Activated naive CD4-positive, alpha-beta T cell (primary cell): ENCODE results near the gene BIRC2.
A peak's percentile ranks its signal among the peaks of the same experiment; 100 is the strongest.

Experiments used
- DNase-seq, 4 experiments: peaks; one replicate each; lab custom pipeline; 2025; lab: John Stamatoyannopoulos, UW

BIRC2 gene

GRCh38 chr11:102346748-102347461 lies at the start of gene BIRC2:
Gene BIRC2, plus strand, starts transcription at chr11:102347214. Its CDS starts 2,641 bp downstream, at chr11:102349855.
- peak; percentile 77 to 96 (median 87) for DNase-seq

DNA sequence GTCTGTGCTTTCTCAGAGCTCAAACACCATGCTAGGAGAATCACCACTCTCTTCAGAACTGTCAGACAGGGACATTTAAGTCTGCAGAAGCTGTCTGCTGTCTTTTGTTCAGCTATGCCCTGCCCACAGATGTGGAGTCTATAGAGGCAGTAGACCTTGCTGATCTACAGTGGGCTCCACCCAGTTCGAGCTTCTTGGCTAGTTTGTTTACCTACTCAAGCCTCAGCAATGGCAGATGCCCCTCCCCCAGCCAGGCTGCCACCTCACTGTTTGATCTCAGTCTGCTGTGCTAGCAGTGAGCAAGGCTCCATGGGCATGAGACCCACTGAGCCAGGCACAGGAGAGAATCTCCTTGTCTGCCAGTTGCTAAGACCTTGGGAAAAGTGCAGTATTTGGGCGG lies 46.2 kb upstream of the BIRC2 start:
- peak in 2 of 4 experiments; percentile 38 to 47 for DNase-seq

DNA sequence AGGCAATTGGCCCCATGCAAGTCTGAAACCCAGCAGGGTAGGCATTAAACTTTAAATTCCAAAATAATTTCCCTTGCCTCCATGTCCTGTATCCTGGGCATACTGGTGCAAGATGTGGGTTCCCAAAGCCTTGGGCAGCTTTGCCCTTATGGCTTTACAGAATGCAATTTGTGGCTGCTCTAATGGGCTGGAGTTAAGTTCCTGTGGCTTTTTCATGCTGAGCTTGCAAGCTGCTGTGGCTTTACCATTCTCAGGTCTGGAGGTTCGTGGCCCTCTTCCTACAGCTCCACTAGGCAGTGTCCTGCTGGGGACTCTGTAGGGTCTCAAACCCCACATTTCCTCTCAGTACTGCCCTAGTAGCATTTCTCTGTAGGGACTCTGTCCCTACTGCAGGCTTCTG lies 44.8 kb upstream of the BIRC2 start:
- no peak for DNase-seq

DNA sequence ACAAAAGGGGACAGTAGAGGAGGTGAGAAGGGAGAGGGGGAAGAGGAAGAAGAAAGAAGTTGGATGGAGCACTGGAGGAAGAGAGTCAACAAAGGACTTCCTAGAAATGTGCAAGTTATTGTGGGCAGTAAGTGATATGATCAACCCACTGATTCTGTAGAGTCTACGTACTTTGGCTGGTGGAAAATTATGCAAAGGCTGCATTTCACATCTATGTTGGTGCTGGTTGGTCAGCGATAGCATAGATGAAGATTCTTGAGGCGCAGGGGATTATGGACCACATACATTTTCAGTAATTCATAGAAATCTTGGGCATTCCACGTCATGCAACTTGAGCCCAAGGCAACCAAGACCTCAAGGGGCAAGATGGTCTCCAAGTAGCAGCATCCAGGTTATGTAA lies 42.3 kb upstream of the BIRC2 start:
- no peak for DNase-seq

DNA sequence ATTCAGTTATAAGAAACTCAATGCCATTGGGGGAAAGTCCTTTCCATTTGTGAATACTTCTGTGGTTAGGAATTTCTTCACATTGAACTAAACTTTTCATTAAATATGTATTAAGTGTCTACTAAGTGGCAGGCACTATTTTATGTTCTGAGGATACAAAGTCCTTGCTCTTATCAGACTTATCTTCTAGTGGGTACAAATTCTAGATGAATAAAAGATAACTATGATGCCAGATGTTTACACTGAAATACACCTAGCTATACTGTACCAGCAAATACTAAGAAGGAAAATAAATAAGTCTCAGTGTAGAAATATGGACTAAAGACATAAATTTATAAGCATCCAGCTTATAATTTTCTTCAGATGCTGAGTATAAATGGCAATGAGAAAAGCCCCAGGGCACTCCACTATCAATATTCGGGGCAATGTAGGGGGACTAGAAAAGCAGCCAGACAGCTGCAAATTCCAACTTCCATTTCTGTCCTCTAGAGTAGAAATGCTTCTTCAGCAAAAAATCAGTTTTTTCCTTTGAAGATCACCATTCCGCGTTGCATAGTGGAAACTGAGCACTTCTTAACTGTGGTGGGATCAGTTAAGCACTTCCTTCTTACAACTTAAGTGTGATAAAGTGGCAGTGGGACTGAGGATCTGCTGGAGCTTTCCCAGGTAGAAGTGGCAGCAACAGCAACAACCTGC lies 41.5 kb upstream of the BIRC2 start:
- no peak for DNase-seq

DNA sequence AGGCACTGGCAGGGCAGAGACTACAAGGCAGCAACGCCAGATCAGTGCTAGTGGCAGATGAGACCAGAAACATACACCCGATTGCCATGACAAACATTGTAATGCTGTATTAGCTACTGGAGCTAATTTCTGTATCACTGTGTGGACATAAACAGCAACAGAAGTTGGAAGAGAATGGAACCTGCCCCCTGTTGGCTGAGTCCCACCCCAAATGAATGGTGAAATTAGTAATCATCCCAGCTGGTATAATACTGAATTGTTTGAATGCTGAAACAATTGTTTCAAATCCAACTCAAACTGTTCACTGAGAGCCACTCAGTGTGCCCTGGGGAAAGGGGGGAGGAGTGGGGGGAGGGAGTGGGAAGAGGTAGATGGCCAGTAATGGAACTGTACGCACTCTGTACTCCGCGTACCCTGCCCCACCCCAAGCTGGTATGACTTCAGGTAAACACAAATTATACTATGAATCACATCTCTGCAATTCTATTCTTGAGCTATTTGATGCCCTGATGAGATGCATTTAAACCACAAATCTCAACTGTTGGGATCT lies 40.9 kb upstream of the BIRC2 start:
- DNase-seq, result no peak

- peak in 1 of 4 experiments; percentile 9 for DNase-seq
These were observed 39.9 kb upstream of the BIRC2 start for GRCh38 chr11:102306817-102307726.

DNA sequence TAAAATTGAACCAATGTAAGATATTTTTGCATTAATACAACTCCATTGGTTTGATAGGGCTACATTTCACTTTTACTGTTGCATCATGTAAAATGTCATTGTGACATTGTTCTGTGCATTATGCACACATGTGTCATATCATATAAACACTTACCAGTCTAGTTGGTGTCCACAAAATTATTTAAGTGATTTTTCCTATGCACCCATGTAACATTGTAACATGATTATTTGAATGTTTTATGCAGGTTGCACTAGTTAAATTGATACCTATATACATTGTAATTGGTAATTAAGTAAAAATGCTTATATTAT lies 39.3 kb upstream of the BIRC2 start:
- DNase-seq, result no peak

GRCh38 chr11:102309621-102310541 lies 37.1 kb upstream of the BIRC2 start:
- DNase-seq, result no peak

DNA sequence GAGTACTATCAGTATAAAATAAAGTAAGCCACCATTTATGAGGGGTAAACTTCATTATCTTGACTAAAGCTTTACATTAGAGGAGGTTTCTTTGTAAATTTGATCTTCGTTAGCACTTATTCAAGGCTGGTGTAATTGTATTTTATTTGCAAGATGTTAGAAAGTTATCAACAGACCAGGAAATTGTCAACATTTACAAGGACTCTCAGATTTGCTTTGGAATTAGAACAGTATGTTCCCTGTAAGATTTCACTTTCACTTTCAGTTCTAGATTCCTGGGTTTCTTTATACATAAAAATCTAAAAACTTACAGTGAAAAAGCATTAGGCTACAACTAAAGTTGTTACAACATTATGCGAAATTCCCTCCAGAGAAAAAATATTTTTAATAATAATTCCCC lies 34.3 kb upstream of the BIRC2 start:
- DNase-seq, result no peak

GRCh38 chr11:102313238-102313940 lies 33.6 kb upstream of the BIRC2 start:
- DNase-seq, result no peak

- DNase-seq, result no peak
These were observed 32.2 kb upstream of the BIRC2 start for GRCh38 chr11:102314784-102315183.

DNA sequence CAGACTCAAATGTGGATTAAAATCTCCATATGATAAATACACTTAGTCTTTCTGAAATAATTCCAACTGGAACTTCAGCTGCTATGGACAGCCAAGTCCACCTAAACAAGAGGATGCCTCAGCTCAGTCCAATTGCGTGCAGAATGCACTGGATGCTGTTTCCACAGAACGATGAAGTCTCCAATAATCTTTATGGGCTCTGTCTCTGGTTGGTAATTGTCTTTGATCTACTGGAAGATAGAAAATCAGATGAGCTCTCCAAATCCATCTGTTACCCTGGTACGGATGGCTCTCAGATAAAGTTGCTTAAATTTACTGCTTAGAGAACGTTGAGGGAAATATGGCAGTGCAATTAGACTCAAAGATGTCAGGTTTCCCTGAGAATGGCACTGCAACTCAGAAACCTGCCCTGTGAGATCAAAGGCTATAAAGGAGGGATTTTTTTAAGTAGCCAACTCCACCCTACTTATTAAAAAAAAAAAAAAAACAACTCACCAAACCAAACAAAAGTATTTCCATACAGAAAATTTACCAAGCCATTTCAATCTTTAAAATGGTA lies 30.6 kb upstream of the BIRC2 start:
- no peak for DNase-seq

DNA sequence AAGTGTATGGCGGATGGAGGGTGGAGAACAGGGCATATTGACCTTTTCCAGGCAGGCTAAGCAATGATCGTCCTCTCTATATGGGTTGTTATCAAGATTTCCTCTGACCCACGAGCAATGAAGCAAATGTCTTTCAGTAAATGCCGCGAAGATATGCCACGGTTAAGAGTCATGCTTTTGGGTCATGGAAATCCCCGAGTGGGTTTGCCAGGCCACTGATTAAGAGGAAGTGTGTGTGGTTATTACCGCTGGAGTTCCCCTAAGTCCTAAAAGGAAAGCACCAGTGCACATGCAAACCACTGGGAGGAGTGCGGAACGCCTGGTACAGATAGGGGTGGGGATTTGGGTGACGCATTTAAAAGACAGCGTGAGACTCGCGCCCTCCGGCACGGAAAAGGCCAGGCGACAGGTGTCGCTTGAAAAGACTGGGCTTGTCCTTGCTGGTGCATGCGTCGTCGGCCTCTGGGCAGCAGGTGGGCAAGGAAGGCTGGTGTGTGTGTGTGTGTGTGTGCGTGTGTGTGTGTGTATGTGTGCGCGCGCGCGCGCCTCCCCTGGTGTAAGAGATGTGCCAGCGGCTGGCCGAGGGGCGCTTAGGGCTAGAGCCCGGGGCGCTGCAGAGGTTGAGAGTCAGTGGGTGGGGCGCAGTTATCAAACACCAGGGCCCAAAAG lies 29.8 kb upstream of the BIRC2 start, which contains the start of gene BIRC3:
Gene BIRC3 (plus strand): TSS at position 386 of the 669 bp plus-strand sequence. CDS start 7,026 bp downstream, outside the sequence.
- DNase-seq, result peak; percentile 56 to 82 (median 70)

- no peak for DNase-seq
These were observed 29.3 kb upstream of the BIRC2 start for GRCh38 chr11:102317768-102318103.

DNA sequence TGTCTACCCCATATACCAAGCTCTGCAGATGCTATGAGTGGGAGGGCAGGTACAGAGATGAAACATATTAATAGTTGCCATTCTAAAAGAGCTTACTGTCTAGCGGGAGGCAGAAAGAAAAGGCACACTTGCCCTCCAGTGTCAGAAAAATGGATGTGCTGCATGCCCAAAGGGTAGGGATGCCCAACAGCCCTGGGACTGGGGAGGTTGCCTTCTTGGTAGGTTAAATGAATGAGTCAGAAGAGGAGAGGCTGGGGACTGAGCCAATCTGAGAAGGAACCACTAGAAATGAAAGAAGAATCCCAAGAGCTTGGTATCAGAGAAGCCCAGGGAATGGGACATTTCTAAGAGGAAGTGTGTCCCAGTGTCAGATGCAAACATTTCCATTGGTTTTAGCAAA lies 28.5 kb upstream of the BIRC2 start:
- peak in 1 of 4 experiments; percentile 36 for DNase-seq

DNA sequence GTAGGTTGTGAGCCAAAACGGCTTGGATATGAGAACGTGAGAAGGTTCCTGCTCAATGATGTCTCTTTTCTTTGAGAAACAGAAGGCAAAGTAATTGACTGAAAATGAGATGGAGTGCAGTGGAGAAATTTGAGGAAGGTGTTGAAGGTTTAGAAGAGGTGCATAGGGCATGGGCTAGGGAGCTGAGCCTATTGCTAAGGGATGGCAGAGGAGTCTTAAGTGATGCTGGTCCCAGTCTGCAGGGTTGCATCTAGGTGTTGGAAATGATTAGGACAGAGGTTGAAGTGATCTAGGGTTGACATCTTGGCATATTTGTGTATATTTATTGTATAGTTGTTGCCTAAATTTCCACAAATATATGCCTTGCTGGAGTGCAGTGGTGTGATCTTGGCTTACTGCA lies 27.5 kb upstream of the BIRC2 start:
- DNase-seq, result no peak

GRCh38 chr11:102320188-102320587 lies 26.8 kb upstream of the BIRC2 start:
- no peak for DNase-seq

GRCh38 chr11:102320679-102321078 lies 26.3 kb upstream of the BIRC2 start:
- no peak for DNase-seq

DNA sequence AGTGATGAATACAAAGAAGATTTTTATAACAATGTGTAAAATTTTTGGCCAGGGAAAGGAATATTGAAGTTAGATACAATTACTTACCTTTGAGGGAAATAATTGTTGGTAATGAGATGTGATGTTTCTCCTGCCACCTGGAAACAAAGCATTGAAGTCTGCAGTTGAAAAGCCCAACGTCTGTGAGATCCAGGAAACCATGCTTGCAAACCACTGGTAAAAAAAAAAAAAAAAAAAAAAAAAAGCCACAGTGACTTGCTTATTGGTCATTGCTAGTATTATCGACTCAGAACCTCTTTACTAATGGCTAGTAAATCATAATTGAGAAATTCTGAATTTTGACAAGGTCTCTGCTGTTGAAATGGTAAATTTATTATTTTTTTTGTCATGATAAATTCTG lies 24.5 kb upstream of the BIRC2 start:
- DNase-seq, result no peak
